Measurements from ENCODE around the gene ANKH.

The ANKH gene

DNA sequence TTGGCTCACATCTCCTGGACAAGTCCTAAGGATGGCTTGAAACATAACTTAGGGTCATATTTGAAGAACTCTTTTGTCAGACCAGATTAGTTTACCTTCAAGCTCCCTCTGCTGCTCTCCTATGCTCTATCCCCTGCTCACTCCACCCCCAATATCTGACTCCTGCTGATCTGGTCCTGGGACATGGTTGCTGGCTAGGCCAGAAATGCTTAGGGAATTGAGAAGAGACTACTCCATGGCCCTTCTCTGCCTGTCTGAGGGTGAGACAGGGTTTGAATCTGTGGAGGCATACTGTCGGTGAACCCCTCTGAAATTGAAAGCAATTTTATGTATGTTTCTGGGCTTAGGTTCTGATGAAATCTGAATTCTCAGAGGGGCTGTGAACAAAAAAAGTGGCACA, 203.8 kb downstream of the ANKH start:
- no peak for DNase-seq (ENCODE audit: low read depth in 1 of 2, low spot score in 1 of 2)

DNA sequence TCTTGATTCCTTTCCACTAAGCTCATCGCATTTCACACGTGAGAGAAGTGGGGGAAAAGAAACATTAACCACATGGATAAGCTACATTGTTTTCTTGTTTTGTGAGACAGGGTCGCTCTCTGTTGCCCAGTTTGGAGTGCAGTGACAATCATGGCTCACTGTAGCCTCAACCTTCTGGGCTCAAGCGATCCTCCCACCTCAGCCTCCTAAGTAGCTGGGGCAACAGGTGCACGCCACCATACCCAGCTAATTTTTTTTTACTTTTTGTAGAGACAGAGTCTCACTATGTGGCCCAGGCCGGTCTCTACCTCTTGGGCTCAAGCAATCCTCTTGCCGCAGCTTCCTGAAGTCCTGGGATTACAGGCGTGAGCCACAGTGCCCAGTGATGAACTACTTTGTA, 204.3 kb downstream of the ANKH start:
- DNase-seq (ENCODE audit: low read depth in 1 of 2, low spot score in 1 of 2): no peak

DNA sequence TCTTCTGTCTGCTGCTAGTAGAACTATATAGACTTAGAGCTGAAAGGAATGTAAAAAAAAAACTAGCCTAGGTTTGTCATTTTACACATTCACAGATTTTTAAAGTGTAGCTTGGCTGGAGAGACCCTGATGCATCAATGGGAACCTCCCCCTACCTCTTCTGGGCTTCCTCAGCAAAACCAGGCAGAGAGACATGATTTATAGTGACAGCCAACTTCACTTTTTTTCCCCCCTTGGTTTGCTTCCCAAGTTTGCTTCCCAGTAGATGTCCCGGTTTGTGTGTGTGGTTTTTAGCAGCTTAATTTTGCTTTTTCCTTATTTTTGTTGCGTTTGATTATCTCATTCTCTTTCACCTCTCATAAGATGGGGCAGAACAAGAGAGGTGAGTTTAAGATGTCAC, 205.2 kb downstream of the ANKH start:
- no peak for DNase-seq (ENCODE audit: low read depth in 1 of 2, low spot score in 1 of 2)

DNA sequence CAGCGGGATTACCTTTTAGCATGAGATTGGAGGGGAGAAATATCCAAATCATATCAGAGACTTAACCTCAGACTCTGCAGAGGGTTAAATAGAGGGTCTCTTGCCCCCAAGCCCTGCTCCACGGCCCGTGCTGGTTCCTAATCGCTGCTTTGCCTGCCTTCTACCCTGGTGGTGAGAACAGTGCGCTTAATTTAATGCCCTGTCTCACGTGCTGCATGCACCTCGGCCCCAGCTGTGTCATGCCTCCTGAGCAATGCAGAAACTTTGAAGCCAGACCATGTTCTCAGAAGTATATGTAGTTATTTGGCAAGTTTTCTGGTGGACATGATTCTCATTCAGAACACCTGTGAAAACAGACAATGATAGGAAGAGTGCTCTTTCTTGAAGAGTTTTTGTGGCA, 205.6 kb downstream of the ANKH start:
- DNase-seq (ENCODE audit: low read depth in 1 of 2, low spot score in 1 of 2): no peak

DNA sequence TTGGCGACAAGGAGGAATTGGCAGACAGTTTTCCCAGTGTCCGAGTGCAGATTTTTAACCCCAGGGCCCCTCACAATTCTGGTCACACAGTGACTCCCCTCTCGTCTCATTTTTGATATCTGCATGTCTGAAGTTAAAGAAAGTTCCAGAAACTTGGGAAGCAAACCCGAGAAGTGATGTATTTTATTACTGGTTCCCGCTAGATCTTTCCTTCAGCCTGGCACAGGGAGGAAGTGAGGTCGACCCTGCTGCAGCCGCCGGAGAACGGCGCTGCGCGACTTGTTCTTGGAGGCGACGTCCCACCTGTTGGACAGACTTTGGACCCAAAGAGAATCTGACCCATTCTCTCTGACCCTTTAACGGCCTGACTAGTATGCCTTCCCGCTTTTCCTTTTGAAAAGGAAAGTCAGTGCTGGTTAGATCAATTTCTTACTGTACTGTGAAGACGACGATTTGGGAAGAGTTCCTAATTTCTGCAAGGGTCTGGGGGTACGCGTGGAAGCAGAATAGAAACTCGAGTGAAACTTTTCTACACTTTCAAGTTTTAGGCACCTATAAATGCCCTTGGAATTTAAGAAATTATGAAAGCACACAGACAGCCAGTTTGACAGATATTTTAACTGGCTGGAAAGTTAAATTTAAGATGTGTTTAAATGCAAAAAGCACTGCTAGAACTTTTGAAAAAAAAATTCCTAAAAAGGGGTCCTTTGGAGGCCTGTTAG, 206.3 kb downstream of the ANKH start:
- DNase-seq (ENCODE audit: low read depth in 1 of 2, low spot score in 1 of 2): no peak

DNA sequence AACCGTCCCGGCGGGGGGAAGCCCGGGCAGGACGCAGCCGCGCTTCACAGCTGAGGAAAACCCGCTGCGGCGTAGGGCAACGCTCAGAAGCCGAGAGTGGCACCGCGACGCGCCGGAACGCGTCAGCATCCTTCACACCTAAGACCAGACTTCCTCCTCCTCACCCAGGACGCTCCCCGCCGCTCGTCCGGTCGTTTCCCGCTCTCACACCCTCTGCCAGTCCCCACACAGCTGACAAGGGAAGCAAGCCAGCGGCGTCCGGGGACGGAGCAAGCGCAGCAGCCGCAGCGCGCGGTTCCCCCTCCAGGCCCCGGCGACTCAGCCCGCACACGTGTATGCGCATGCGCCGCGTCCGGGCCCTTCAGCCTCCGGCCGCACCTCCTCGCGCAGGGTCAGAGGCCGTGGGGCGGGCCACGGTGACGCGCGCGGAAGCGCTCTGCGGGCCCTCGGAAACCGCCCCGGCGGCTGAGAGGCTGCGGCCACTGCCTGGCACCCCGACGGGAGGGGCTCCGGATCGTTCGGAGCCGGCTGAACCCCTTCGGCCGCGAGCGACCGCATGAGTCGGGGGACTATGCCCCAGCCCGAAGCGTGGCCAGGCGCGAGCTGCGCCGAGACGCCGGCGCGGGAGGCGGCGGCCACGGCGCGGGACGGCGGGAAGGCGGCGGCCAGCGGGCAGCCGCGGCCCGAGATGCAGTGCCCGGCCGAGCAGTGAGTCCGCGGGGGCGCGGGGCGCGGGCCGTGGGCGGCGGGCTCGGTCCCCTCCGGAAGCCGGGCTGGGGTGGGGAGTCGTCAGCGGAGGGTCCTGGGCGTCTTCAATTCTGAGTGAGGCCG, 207.1 kb downstream of the ANKH start, which contains the start of gene OTULIN:
TSS of gene OTULIN (plus strand) at position 449 of the 831 bp plus-strand sequence. CDS start at position 557, 108 bp downstream.
- peak; percentile 74 to 76 for DNase-seq (ENCODE audit: low read depth in 1 of 2, low spot score in 1 of 2)

DNA sequence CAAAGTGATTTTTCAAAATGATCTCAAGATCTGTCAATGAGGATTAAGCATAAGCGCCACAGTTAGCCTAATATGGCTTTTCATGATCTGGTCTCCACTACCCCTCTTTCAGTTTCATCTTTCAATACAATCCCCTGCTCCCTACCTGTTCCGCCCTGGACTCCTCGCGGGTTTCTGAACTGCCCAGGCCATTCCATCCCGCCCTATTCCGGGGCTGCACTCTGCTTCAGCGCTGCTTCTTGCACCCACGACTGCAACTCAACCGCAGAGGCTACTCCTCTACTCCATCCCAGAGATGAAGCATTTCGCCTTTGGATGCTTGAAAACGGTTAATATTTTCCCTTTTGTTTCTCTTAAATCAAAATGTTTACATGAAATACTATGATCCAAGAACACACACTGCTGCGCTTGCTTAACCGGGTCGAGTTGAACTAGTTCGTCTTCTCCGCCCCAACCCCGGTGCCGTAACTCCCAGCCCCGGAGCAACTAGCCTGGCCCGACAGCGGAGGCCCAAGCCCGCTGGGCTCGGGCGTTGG, 207.8 kb downstream of the ANKH start:
- DNase-seq (ENCODE audit: low read depth in 1 of 2, low spot score in 1 of 2): no peak

DNA sequence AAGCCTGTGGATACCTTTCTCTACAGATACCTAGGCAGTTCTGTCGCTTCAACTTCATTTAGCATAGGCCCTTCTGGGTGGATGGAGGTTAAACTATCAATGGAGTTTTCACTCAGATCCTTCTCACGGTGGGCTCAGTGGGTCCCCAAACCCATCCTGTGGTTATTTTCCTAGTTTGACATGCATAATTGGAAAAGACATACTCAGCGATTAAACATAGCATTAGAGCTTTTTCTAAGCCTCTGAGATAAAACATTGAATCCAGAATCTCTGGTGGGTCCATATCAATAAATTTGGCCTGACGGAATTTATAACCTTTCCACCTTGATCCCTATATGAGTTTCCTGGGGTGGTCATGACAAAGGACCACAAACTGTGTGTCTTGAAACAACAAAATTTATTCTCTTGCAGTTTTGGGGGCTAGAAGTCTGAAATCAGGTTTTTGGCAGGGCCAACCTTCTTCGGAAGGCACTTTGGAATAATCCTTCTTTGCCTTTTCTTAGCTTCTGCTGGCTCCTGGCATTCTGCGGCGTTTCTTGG, 208.8 kb downstream of the ANKH start:
- no peak for DNase-seq (ENCODE audit: low read depth in 1 of 2, low spot score in 1 of 2)

DNA sequence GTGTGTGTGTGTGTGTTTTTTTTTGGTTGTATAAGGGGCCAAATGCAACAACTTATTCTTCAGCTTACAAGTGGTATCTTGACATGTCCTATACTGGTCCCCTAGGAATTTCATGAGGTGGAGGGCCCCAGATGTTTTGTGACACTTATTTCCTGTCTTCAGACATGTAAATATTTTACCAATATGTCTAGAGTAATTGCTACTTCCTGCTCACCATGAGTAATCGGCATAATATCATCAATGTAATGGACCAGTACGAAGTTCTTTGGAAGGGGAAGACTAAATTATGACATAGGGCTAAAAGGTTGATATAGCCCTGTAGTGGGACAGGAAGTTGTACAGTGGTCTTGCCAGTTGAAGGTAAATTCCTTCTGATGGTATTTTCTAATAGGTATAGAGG, 210.7 kb downstream of the ANKH start:
- no peak for DNase-seq (ENCODE audit: low read depth in 1 of 2, low spot score in 1 of 2)

DNA sequence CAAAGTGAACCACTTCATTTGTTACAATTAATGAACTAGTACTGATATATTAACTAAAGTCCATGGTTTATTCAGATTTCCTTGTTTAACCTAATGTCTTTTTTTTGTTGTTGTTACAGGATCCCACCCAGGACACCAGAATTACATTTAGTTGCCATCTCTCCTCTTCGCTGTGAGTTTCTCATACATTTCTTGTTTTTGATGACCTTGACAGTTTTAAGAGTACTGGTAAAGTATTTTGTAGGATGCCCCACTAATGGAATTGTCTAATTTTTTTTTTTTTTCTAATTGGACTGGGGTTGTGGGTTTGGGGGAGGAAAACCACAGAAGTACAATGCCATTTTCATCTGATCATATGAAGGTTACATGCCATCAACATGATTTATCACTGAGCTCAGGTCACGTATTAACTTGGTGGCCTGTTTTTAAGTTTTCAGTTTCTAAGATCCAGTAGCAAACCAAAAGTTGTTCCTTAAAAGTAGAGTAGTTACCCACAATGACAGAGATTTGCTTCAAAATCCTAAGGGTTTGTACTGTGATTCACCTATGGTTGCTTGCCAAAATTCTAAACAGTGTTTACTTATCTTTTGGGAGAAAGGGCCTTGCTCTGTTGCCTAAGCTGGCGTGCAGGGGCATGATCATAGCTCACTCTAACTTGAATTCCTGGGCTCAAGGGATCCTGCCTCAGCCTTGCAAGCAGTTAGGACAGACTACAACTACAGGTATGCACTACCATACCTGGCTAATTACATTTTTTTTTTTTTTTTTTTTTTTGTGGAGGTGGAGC, 211.6 kb downstream of the ANKH start:
- no peak for DNase-seq (ENCODE audit: low read depth in 1 of 2, low spot score in 1 of 2)

DNA sequence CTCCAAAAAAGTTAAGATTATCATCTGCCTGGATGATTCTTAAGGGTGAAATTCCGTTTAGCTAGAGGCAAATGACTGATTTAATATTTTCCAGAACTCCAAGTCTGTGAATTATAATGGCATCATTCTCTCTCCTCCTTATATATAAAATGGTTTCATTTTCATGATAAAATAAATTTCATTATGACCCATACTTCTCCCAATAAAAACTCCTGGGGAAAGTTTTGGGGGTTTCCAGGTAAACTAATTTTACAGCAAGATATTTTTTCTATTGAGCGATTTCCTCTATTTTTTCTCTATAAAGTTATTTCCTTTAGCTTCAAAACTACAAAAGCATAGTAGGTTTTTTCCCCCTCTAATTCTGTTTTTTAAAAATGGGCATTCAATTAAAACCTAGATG, 214.7 kb downstream of the ANKH start:
- DNase-seq (ENCODE audit: low read depth in 1 of 2, low spot score in 1 of 2): no peak

DNA sequence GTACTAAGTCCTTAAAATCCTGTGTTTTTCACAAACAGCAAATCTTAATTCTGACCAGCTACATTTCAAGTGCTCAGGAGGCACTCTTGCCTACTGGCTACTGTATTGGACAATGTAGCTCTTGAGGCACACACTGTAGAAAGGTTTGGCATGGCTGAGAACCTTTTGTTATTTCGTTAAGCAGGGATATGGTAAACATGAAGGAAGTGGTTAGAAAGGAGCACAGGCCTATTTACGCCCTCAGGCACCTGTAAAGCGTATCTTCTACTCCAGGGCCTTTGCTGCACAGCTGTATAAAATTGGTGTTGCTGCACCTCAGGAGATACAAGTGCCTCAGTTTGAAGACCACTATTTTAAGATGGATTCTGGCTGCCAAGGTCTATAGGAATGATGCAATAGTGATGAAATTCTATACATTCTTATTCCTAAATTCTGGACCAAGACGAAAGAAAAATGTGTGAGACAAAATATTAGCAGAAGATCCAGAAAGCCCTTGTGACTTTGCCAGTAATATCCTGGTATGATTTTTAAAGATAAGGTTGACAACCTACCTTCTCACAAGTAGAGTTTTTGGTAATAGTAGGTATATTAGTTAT, 216.3 kb downstream of the ANKH start:
- DNase-seq (ENCODE audit: low read depth in 1 of 2, low spot score in 1 of 2): no peak
